GM18498 (cell line): ENCODE results near the gene CPED1.
"Not testable (repeated sequence)": the region's sequence is repeated elsewhere in the genome, so short reads cannot be mapped to it uniquely, and the experiment has no call there.

Source experiments
- ATAC-seq: cut with Tn5 transposase; IDR thresholded peaks from one replicate; pipeline ENCODE4 v1.9.1; 2021; ENCODE audit warnings: mild to moderate bottlenecking, moderate library complexity; ENCODE audit not compliant: unreplicated experiment

CPED1 gene

DNA sequence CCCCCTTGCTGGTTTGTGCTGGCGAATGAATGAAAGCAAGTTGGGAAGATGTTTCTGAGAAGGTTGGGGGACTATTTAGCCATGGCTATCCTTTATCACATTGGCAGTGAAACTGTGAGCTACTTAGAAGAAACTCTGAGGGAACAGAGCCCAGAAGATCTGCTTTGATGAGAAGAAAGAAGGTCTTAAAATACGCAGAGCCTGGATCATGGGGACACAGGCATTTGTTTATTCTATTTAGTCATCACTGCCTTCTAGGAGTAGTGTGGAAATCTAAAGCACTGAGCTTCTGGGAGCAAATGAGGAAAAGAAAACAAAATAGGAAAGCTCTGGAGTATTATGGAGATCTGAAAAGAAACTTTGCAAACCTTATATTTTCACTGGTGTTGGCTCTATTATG lies 28.5 kb downstream of the CPED1 start:
- no peak for ATAC-seq

DNA sequence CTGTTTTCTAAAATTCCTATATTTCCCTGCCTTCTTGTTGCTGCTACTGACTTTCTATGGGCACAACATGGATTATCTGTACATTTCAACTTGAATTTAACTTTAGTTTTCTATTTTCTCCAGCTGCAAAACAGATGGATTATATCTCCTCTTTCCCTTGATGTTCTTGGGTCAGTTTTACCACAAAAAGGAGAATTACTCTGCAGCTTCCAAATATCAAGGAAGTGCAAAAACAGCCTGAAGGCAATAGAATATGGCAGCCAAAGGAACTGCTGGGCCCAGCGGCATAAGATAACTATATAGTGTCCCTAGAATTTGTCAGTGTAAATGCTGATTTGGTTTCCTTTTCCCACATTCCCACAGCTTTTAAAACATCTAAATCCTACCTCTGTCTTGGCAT lies 29.1 kb downstream of the CPED1 start:
- ATAC-seq: no peak

DNA sequence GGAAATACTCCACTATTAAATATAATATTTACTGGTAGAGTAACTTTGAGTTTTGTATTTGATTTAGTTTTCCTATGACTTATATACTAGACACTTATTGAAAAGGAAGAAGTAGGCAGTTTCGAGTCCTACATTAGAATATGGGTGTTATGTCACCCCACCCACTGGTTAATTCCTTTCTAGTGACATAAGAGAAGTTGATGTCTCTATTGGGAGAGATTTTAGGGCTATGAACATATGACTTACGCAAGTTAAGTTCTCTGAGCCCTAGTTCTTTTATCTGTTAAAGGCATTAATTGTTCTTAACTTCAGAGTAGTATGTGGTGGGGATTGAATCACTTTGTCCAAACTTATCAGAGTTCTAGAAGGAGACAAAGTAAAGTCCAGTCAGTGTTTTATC lies 30.5 kb downstream of the CPED1 start:
- ATAC-seq: no peak

DNA sequence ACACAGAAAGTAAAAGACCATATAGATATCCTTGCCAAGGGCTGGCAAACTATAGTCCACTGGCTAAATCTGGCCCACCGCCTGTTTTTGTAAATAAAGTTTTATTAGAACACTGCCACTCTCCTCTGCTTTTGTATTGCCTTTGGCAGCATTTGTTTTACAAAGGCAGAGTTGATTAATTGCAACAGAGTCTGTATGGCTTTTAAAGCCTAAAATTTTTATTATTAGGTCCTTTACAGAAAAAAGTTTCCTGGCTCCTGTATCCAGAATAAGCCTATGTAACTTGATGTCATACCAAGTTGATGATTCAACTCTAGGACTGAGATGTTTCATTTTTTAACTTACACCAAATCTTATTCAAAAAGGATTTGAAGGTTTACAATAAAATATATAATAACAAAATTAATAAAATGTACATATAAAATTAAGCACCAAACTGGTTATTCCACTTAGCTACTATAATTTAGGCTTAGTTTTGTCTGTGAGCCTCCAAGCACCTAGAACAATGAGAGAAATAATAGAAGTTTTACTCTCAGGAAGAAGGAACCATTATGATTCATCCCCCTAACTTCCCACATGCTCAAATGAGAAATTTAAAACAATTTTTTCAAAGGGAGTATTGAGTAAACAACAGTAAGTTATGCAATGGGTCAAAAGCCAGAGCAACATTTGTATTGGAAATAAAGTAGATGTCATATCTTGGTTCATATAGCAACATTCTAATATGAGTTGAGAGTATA lies 31.9 kb downstream of the CPED1 start:
- no peak for ATAC-seq

DNA sequence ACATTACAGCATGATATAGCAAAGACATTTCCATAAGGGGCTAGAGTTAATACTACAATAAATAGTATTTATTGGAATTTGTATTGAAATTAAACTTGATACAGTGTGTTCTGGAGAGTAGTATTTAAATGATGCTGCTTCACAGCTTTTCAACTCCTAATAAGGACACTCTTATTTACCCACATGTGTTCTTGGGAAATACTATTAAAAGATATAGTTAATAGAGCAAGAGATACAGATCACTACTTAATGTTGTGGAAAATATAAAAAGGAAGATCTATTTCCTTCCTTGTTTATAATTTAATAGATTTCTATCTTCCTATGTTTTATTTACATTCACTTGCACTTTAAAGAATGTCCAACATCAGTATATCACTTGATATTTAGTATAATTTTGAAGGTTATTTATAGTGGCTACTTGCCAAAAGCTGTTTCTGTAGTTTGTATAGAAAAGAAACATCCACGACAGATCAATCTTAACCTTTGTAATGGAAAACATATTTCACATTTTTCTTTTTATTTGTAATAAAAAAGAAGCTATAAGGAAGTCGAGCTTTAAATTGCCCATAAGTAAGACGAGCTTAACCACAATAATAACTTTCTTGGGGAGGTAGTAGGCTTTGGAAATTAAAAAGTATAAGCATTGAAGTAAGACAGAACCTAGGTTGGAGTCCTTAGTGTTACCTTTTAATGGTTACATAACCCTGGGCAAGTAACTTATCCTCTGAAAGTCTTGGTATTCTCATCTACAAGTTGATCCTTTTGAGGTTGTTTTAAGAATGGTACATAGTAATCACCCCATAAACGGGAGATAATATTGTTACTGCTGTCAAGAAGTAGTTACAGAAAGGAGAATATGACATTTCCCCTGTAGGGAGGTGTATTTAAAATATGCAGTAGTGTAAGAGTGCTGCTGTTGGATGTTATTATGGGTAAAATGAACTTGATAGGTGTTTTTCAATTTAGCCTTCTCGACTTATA lies 32.8 kb downstream of the CPED1 start:
- ATAC-seq: no peak

DNA sequence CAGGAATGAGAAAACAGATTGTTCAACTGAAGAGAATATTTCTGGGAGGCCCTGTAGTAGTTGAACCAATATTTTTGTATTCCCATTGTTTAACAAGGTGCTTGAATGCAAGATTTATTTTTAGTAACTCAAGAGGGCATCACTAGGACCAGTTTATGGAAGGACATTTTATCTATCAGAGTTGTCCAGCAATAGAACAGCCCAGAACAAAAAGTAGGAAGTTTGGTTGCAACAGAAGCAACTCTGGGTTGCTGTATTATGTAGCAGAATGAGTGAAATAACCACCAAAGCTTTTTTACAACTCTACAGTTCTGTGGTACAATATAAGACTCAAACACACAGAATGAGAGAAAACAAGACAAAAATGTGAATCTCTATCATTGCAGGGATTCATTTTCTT lies 34.7 kb downstream of the CPED1 start:
- no peak for ATAC-seq

DNA sequence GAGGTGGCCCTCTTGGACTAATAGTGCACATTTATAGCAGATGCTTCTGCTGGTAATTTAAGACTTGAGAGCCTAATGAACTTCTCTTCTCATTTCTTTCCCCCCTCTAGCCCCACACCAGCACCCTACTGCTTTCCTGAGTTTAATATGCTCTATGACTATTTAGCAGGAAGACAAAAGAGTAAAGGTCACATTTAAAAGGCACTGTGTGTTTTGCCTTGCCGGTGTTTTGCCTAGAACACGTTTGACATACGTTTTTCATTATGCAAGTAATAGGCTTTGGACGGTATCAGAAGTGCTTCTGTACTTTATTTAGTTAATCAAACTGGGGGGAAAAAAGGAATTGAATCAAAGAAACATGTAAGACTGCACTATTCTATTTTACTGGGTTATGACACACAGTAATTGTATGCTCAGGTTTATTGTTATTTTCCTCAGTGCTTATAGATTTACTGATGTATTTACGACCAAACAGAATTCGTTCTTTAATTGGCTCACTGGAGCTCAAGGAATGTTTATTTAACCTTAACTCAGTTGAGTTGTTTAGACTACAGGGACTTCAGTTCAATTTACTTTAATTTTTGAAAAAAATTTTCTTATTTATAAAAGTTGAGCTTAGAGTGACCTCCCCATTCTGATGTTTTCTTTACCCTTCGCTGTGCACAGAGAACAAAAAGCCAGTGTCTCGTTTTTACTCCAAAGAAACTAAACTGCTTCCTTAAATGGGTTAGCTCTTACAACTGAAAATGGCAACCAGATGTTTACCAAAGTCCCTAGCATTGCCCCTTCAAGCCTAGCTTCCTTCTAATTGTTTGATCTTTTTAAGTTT lies 35.4 kb downstream of the CPED1 start:
- no peak for ATAC-seq

DNA sequence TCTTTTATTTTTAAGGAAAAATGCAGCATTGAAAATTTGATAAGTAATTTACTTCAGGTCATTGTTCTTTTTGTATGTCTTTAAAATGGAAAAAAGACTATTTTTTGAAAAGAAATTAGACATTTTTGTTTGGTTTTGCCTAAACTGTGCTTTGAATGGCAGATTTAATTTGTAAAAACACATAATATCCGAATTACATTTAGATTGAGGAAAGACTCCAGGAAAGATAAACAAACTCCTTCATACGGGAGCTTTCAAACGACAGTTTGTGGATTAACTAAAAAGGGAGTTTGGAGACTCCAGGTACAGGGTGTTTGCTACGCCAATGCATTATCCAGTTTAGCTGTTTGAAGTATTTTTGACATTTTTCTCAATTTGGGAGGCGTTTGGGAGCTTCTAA lies 36.1 kb downstream of the CPED1 start:
- ATAC-seq: no peak

DNA sequence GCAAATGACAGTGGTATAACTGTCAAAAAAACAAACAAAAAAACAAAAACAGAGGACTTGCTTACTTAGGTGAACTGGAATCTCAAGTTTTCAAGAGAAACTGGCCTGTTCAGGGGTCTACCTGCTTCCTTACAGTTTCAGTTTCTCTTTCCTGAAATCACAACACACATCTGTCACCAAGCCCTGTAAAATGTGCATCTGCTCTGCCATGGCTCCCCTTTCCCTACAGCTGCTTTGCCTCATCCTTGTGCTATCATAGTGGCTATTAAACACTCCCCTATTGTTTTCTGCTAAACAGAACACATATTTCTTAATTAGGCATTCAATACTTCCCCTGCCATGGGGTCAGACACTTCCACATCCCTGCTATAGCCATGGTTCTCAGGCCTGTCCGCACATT lies 37.6 kb downstream of the CPED1 start:
- no peak for ATAC-seq

DNA sequence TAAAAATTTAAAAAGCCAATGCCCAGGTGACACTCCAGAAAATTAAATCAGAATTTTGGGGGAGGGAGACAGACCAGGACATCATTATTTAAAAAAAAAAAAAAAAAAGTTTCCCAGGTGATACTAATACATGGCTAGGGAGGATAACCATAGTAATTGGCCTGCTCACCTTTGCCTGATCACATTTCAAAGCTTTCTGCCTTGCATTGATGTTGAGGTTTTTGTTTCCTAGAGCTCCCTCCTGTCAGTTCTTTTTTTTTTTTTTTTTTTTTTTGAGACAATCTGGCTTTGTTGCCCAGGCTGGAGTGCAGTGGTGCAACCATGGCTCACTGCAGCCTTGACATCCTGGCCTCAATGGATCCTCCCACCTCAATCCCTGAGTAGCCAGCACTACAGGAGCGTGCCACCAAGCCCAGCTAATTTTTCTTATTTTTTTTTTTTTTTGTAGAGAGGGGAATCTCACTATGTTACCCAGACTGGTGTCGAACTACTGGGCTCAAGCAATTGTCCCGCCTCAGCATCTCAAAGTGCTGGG lies 38.1 kb downstream of the CPED1 start:
- ATAC-seq: no peak

DNA sequence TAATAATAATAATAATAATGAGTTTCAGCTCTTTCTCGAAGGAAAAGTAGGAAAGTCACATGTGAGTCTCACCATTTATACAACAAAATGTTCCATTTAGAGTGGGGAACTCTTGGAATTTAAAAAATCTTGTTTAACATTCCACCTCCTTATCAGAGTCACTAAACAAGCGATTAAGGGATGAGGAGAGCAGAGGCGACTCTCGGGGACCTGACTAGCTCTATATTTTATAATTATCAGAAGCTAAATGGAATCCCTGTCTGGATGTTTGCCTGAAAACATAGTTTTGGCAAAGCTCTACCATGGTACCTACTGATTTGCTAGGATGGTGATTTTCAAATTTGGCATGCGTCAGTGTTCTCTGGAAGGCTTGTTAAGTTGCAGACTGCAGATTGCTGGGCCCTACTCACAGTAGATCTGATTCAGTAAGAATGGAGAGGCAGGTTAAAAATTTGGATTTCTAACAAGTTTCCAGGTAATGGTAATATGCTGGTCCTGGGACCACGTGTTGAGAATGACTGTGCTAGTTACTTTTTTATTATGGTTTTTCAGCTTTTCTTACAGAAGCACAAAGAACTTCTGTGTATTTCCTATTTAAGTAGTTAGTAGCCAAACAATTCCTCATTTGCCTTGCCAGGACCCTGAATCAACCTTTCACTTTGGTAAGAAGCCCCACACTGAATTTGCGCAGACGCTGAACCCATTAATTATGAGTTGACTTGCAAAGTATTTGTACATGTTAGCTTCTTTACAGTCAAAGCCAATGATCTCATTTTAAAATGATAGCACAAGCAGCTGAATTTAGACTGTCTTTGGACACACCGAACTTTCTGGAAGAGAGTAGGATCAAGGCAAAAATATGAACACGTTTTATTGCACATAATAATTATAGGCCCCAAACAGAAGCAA lies 39.5 kb downstream of the CPED1 start:
- no peak for ATAC-seq

DNA sequence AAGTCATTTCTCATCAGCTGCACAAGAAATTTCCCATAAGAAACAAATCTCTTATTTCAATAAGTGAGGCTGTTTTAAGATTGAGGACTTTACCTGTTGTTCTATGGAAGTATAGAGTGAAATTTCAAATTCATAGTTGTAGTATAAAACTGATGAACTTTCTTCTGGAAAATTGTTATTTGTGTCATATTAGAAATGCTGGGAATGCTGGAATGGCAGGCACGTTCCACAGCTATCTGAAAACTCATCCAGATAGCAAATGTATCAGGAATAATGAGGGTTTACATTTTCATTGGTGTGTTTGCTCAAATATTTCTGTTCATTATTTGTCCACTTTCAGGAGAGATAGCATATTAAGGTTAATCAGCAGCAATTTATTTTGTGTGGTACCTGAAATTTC lies 40.8 kb downstream of the CPED1 start:
- no peak for ATAC-seq

DNA sequence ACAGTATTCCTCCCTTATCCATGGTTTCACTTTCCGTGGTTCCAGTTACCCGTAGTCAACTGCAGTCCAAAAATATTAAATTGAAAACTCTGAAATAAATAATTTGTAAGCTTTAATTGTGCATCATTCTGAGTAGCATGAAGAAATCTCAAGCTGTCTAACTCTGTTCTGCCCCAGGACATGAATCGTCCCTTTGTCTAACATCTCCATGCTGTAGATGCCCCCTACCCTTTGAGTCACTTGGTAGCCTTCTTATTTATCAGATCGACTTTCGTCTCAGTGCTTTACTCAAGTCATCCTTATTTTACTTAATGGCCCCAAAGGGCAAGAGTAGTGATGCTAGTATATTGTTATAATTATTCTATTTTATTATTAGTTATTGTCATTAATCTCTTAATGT lies 41.8 kb downstream of the CPED1 start:
- no peak for ATAC-seq

DNA sequence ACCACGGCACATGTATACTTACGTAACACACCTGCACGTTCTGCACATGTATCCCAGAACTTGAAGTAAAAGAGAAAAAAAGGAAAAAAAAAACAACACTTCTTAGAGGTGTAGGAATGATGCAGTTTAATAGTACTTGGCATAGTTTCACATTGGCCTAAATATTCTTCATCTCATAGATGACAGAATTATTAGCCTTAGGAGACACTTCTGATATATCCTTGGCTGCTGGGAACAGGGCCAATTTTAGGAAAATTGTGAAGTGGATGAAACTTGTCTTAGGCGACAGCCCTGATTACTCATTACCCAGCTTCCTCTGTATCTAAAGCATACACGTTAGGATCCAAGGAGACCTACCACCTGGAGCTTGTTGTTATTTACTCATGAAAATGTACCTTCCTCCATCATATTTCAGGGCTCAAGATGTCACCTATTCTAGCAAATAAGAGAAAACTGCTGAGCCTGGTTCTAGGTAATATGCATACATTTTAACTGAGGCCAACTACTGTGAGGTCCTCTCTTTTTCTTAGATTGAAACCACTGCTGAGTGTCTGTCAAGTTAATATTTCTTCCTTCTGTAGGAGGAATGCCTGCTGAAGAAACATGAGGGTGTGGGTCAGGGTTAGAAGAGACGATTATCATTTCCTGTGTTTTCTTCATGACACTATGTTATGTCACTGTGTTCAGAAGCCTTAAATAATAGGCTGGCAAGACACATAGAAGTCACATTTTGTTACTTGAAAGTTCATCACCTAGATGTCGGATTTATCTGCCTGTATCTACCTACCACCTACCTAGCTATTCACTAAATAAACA lies 44.3 kb downstream of the CPED1 start:
- ATAC-seq: no peak

DNA sequence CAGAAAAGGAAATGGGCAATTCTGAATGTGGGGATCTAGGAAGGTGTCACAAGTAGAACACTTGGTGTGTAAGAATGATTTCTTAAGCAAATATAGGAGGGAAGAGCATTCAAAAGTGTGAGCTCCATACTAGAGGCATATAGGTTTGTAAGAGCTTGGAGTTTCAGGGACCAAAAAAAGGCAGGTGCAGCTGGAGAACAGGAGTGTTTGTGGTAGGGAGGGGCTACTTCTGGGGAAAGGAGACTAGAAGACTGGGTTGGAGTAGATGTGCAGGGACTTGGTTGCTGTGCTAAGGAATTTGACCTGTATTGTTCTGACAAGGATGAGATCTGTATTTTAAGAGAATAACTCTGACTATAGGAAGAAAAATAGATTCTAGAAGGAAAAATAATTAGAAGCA lies 46.4 kb downstream of the CPED1 start:
- ATAC-seq: no peak

DNA sequence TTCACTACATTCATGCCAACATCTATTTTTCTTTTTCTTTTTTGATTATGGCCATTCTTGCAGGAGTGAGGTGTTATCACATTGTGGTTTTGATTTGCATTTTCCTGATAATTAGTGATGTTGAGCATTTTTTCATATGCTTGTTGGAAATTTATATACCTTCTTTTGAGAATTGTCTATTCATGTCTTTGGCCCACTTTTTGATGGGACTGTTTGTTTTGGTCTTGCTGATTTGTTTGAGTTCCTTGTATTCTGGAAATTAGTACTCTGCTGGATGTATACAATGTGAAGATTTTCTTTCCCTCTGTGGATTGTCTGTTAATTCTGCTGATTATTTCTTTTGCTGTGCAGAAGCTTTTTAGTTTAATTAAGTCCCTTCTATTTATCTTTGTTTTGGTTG lies 48.3 kb downstream of the CPED1 start:
- ATAC-seq: not testable (repeated sequence)

DNA sequence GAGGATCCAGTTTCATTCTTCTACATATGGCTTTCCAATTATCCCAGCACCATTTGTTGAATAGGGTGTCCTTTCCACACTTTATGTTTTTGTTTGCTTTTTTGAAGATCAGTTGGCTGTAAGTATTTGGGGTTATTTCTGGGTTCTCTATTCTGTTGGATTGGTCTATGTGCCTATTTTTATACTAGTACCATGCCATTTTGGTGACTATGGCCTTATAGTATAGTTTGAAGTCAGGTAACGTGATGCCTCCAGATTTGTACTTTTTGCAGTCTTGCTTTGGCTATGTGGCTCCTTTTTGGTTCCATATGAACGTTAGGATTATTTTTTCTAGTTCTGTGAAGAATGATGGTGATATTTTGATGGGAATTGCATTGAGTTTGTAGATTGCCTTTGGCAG lies 48.8 kb downstream of the CPED1 start:
- not testable (repeated sequence) for ATAC-seq

DNA sequence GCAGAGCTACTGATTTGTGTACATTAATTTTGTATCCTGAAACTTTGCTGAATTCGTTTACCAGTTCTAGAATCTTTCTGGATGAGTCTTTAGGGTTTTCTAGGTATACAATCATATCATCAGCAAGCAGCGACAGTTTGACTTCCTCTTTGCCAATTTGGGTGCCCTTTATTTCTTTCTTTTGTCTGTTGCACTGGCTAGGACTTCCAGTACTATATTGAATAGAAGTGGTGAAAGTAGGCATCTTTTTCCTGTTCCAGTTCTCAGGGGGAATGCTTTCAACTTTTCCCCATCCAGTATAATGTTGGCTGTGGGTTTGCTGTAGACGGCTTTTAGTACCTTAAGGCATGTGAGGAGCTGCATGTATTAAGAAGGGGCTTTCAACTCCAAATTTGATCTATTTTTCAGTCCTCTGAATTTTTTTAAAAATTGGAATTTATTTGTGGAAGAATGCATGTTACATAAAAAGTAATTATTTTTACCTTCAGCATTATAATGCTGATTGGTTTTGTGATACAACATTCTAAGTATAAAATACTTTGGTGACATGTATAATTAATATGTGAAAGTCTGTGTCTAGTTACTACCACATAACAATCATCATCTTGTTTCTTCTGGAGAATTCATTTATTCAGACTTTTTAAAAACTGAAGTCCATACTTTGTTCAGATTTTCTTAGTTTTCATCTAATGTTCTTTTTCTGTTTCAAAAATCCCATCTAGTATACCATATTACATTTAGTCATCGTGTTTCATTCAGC lies 49.6 kb downstream of the CPED1 start:
- no peak for ATAC-seq
